HepG2 (cell line): ENCODE results near the gene C1orf35. TPM values are rescaled to one million over a fixed set of nuclear protein-coding genes. Genes with fewer than 3 reads are reported as not detected.

Experiments used
- ATF2 ChIP-seq: sonication (generic); formaldehyde crosslinking; IDR thresholded peaks from 2 replicates; pipeline ENCODE4 v1.4.0; 2020; ENCODE audit warnings: missing genetic modification reagents
- CEBPB ChIP-seq: IDR thresholded peaks from 2 replicates; pipeline ENCODE4 v1.6.1; 2011; ENCODE audit warnings: low read depth, low read length, improper control_type of control experiment, borderline replicate concordance
- DRAP1 ChIP-seq: IDR thresholded peaks from 2 replicates; pipeline ENCODE4 v1.6.1; 2016; ENCODE audit warnings: missing genetic modification reagents, missing compliant biosample characterization
- E2F5 ChIP-seq: sonication (generic); formaldehyde crosslinking; conservative IDR thresholded peaks from 2 replicates; pipeline ENCODE4 v1.4.0; 2020; ENCODE audit warnings: missing genetic modification reagents
- GLI4 ChIP-seq: sonication (generic); formaldehyde crosslinking; IDR thresholded peaks from 2 replicates; pipeline ENCODE4 v1.5.1; 2020; ENCODE audit warnings: missing genetic modification reagents, mild to moderate bottlenecking, moderate library complexity, borderline replicate concordance
- HOXA5 ChIP-seq: sonication (generic); formaldehyde crosslinking; IDR thresholded peaks from 2 replicates; pipeline ENCODE4 v1.4.0; 2020; ENCODE audit warnings: missing genetic modification reagents
- KLF16 ChIP-seq, 2 experiments: sonication (generic) in 1 of 2; formaldehyde crosslinking in 1 of 2; IDR thresholded peaks; 2 replicates each; pipeline versions ENCODE4 v1.6.1 to v1.8.0; 2016 to 2023; ENCODE audit warnings: missing genetic modification reagents in 2 of 2, missing compliant biosample characterization in 1 of 2
- MXD3 ChIP-seq: IDR thresholded peaks from 2 replicates; pipeline ENCODE4 v1.6.1; 2016; ENCODE audit warnings: mild to moderate bottlenecking, missing biosample characterization, missing genetic modification reagents
- NCOA5 ChIP-seq: sonication (generic); formaldehyde crosslinking; IDR thresholded peaks from 2 replicates; pipeline ENCODE4 v1.4.0; 2020; ENCODE audit warnings: missing genetic modification reagents
- PITX1 ChIP-seq: sonication (generic); formaldehyde crosslinking; IDR thresholded peaks from 2 replicates; pipeline ENCODE4 v1.5.1; 2020; ENCODE audit warnings: mild to moderate bottlenecking, missing genetic modification reagents
- RORA ChIP-seq: sonication (generic); formaldehyde crosslinking; IDR thresholded peaks from 2 replicates; pipeline ENCODE4 v1.5.0; 2020; ENCODE audit warnings: mild to moderate bottlenecking, missing genetic modification reagents, moderate library complexity
- SNAPC2 ChIP-seq: sonication (generic); formaldehyde crosslinking; IDR thresholded peaks from 2 replicates; pipeline ENCODE4 v1.8.1; 2022; ENCODE audit warnings: mild to moderate bottlenecking, missing genetic modification reagents
- SNAPC5 ChIP-seq: sonication (generic); formaldehyde crosslinking; IDR thresholded peaks from 2 replicates; pipeline ENCODE4 v1.8.1; 2023; ENCODE audit warnings: mild to moderate bottlenecking, missing genetic modification reagents, borderline replicate concordance
- TBX2 ChIP-seq: sonication (generic); formaldehyde crosslinking; IDR thresholded peaks from 2 replicates; pipeline ENCODE4 v1.5.0; 2020; ENCODE audit warnings: missing genetic modification reagents, mild to moderate bottlenecking, borderline replicate concordance
- TFE3 ChIP-seq: IDR thresholded peaks from 2 replicates; pipeline ENCODE4 v1.6.1; 2016
- YY1 ChIP-seq: IDR thresholded peaks from 2 replicates; pipeline ENCODE4 v1.6.1; 2011; ENCODE audit warnings: low read length, low read depth, moderate library complexity, mild to moderate bottlenecking; ENCODE audit not compliant: insufficient read depth, insufficient replicate concordance
- ZC3H4 ChIP-seq: sonication (generic); formaldehyde crosslinking; IDR thresholded peaks from 2 replicates; pipeline ENCODE4 v1.4.0; 2020; ENCODE audit warnings: missing genetic modification reagents, borderline replicate concordance
- ZNF20 ChIP-seq: sonication (generic); formaldehyde crosslinking; IDR thresholded peaks from 2 replicates; pipeline ENCODE4 v1.4.0; 2020; ENCODE audit warnings: mild to moderate bottlenecking, moderate library complexity, missing genetic modification reagents
- ZNF224 ChIP-seq: sonication (generic); formaldehyde crosslinking; IDR thresholded peaks from 2 replicates; pipeline ENCODE4 v1.5.0; 2020; ENCODE audit warnings: mild to moderate bottlenecking, missing genetic modification reagents
- ZNF350 ChIP-seq: sonication (generic); formaldehyde crosslinking; IDR thresholded peaks from 2 replicates; pipeline ENCODE4 v1.4.0; 2020; ENCODE audit warnings: mild to moderate bottlenecking, low read depth, missing genetic modification reagents, borderline replicate concordance
- ZNF382 ChIP-seq: sonication (generic); formaldehyde crosslinking; IDR thresholded peaks from 2 replicates; pipeline ENCODE4 v1.5.0; 2020; ENCODE audit warnings: missing genetic modification reagents, mild to moderate bottlenecking, borderline replicate concordance
- ZNF383 ChIP-seq: sonication (generic); formaldehyde crosslinking; IDR thresholded peaks from 2 replicates; pipeline ENCODE4 v1.4.0; 2020; ENCODE audit warnings: missing genetic modification reagents, mild to moderate bottlenecking, borderline replicate concordance
- ZNF746 ChIP-seq: sonication (generic); formaldehyde crosslinking; IDR thresholded peaks from 2 replicates; pipeline ENCODE4 v1.8.0; 2022; ENCODE audit warnings: mild to moderate bottlenecking, missing genetic modification reagents
- polyA plus RNA-seq, 8 experiments: library from polyadenylated mRNA; depleted of rRNA in 3 of 8; stranded (reverse) in 7 of 8; unstranded in 1 of 8; fragments of >200 nt; fragmentation: Illumina TruSeq in 4 of 8; extraction: Trizol in 4 of 8; gene quantifications; 2 replicates each; pipeline versions ENCODE4 v1.2.1 to v1.2.3, GENCODE V29; 2011 to 2016; ENCODE audit warnings: low read depth in 4 of 8, missing spikeins in 1 of 8, mixed read lengths in 1 of 8; ENCODE audit not compliant: insufficient read depth in 1 of 8
- total RNA-seq, 5 experiments: library from RNA; depleted of rRNA; stranded (reverse); fragments of >200 nt; fragmentation: Illumina TruSeq; extraction: Trizol; gene quantifications; 2 replicates each; pipeline ENCODE4 v1.2.3, GENCODE V29; 2016; ENCODE audit warnings: low read depth in 1 of 5

C1orf35 gene
- total and polyA plus RNA-seq, 2 of the 13 experiments (the other 11 are each of a cell fraction or from before 2014, with no cell fraction given): 8.1 to 19.3 TPM

- TF ChIP-seq MXD3 (CRISPR knock-in tag) (peak; percentile 92), HOXA5 (CRISPR knock-in tag) (peak; percentile 90), GLI4 (CRISPR knock-in tag) (peak; percentile 53; the same call in 1 of the 2 replicates), DRAP1 (CRISPR knock-in tag) (no peak; the same call in none of the 2 replicates), ZNF20 (CRISPR knock-in tag) (no peak), ZNF383 (CRISPR knock-in tag) (no peak; the same call in 1 of the 2 replicates), E2F5 (peak; percentile 94), TFE3 (CRISPR knock-in tag) (peak; percentile 78), ZNF382 (CRISPR knock-in tag) (no peak), NCOA5 (CRISPR knock-in tag) (no peak), SNAPC2 (CRISPR knock-in tag) (no peak), ZNF350 (CRISPR knock-in tag) (peak; percentile 86), KLF16 (CRISPR knock-in tag; IDR thresholded peaks at IDR 0.05) (peak in 1 of 2 experiments; percentile 97; a peak in 2 of 4 replicates), YY1 (peak; percentile 76), ZNF746 (0 out of 2 replicates have a peak, but pooled peaks have one; percentile 27), SNAPC5 (no peak), ZNF224 (CRISPR knock-in tag) (peak; percentile 83; the same call in 1 of the 2 replicates), ZC3H4 (no peak), RORA (no peak), CEBPB (no peak), ATF2 (CRISPR knock-in tag) (peak; percentile 94), TBX2 (CRISPR knock-in tag) (peak; percentile 75; the same call in 1 of the 2 replicates), PITX1 (CRISPR knock-in tag) (peak; percentile 72)
These were observed at the start of gene C1orf35 (continued) for GRCh38 chr1:228102791-228103620.
